HEK293 (cell line): Measurements from ENCODE around the gene ME3.

ENCODE experiments used
- CTCF ChIA-PET: fragments of 350-600 bp; formaldehyde crosslinking; extraction: SDS; loops from one replicate; lab custom pipeline; 2021; ENCODE audit warnings: antibody characterized with exemption; lab: Yijun Ruan, JAX
- POLR2A ChIA-PET: fragments of 300-600 bp; formaldehyde crosslinking; extraction: SDS; loops from one replicate; lab custom pipeline; 2020; ENCODE audit warnings: antibody characterized with exemption, inconsistent platforms; lab: Yijun Ruan, JAX
- H3K27ac ChIP-seq: fragments of 200-500 bp; sonication (Bioruptor generic); 2 replicates; pipeline ENCODE4 v1.5.1; 2014; ENCODE audit warnings: low read depth, low read length, control low read depth, inconsistent platforms; ENCODE audit errors: extremely low read depth
- H3K36me3 ChIP-seq, 2 experiments: fragments of 200-500 bp in 1 of 2; sonication (Bioruptor generic) in 1 of 2; 1 replicate in 1 of 2; 2 replicates in 1 of 2; pipeline ENCODE4 v1.5.1; 2014 to 2017; ENCODE audit warnings: inconsistent platforms in 2 of 2, low read length in 2 of 2; ENCODE audit not compliant: control insufficient read depth in 2 of 2, insufficient read depth in 1 of 2
- H3K4me1 ChIP-seq: fragments of 200-500 bp; sonication (Bioruptor generic); 2 replicates; pipeline ENCODE4 v1.5.1; 2014; ENCODE audit warnings: mild to moderate bottlenecking, low read length, inconsistent platforms; ENCODE audit not compliant: control insufficient read depth, insufficient read depth
- H3K4me3 ChIP-seq: 2 replicates; pipeline ENCODE4 v1.5.1; 2011; ENCODE audit warnings: low read depth, mild to moderate bottlenecking, control low read depth, low read length, moderate library complexity
- H3K9me3 ChIP-seq: fragments of 200-500 bp; sonication (Bioruptor generic); 2 replicates; pipeline ENCODE4 v1.5.1; 2014; ENCODE audit warnings: low read depth, low read length, inconsistent platforms; ENCODE audit not compliant: control insufficient read depth, insufficient read depth
- BCL6B ChIP-seq: fragments of 450-650 bp; formaldehyde crosslinking; IDR thresholded peaks from 2 replicates; pipeline ENCODE4 v1.5.1; 2017; ENCODE audit warnings: missing biosample characterization, missing genetic modification characterization
- FEZF1 ChIP-seq: fragments of 450-650 bp; formaldehyde crosslinking; IDR thresholded peaks from 2 replicates; pipeline ENCODE4 v1.5.1; 2016; ENCODE audit warnings: missing biosample characterization, missing genetic modification characterization
- SP3 ChIP-seq: fragments of 450-650 bp; formaldehyde crosslinking; IDR thresholded peaks from 2 replicates; pipeline ENCODE4 v1.5.1; 2016; ENCODE audit warnings: missing biosample characterization, missing genetic modification characterization
- ZBTB26 ChIP-seq: fragments of 450-650 bp; formaldehyde crosslinking; optimal IDR thresholded peaks from 2 replicates; pipeline ENCODE3; 2016; ENCODE audit warnings: missing biosample characterization, mild to moderate bottlenecking, missing genetic modification characterization
- ZBTB7A ChIP-seq: fragments of 450-650 bp; formaldehyde crosslinking; IDR thresholded peaks from 2 replicates; pipeline ENCODE4 v1.5.1; 2016; ENCODE audit warnings: low read depth, missing biosample characterization, missing genetic modification characterization
- ZNF24 ChIP-seq: fragments of 450-650 bp; formaldehyde crosslinking; IDR thresholded peaks from 2 replicates; pipeline ENCODE4 v1.5.1; 2016; ENCODE audit warnings: missing biosample characterization, missing genetic modification characterization
- ZNF335 ChIP-seq: fragments of 450-650 bp; formaldehyde crosslinking; conservative IDR thresholded peaks from 2 replicates; pipeline ENCODE4 v1.5.1; 2016; ENCODE audit warnings: missing biosample characterization, missing genetic modification characterization
- ZNF391 ChIP-seq: fragments of 450-650 bp; formaldehyde crosslinking; IDR thresholded peaks from 2 replicates; pipeline ENCODE4 v1.5.1; 2016; ENCODE audit warnings: low read depth, missing biosample characterization, missing genetic modification characterization, borderline replicate concordance
- ZNF473 ChIP-seq: fragments of 450-650 bp; formaldehyde crosslinking; IDR thresholded peaks from 2 replicates; pipeline ENCODE4 v1.5.1; 2017; ENCODE audit warnings: missing biosample characterization, missing genetic modification characterization
- ZNF548 ChIP-seq: fragments of 450-650 bp; formaldehyde crosslinking; IDR thresholded peaks from 2 replicates; pipeline ENCODE4 v1.5.1; 2016; ENCODE audit warnings: missing biosample characterization, missing genetic modification characterization
- ZNF585B ChIP-seq: fragments of 450-650 bp; formaldehyde crosslinking; IDR thresholded peaks from 2 replicates; pipeline ENCODE4 v1.5.1; 2016; ENCODE audit warnings: missing biosample characterization, missing genetic modification characterization
- ZNF624 ChIP-seq: fragments of 450-650 bp; formaldehyde crosslinking; IDR thresholded peaks from 2 replicates; pipeline ENCODE4 v1.5.1; 2017; ENCODE audit warnings: missing biosample characterization, missing genetic modification characterization
- ZNF654 ChIP-seq: fragments of 450-650 bp; formaldehyde crosslinking; IDR thresholded peaks from 2 replicates; pipeline ENCODE4 v1.5.1; 2016; ENCODE audit warnings: low read depth, missing biosample characterization, missing genetic modification characterization
- ZNF707 ChIP-seq: fragments of 450-650 bp; formaldehyde crosslinking; IDR thresholded peaks from 2 replicates; pipeline ENCODE4 v1.5.1; 2016; ENCODE audit warnings: missing biosample characterization, missing genetic modification characterization
- ZSCAN30 ChIP-seq: fragments of 450-650 bp; IDR thresholded peaks from 2 replicates; pipeline ENCODE4 v1.5.1; 2018; ENCODE audit warnings: missing biosample characterization, mild to moderate bottlenecking, missing genetic modification characterization, moderate library complexity
- TF ChIP-seq, protein P1 (sequence below): fragments of 450-650 bp; formaldehyde crosslinking; IDR thresholded peaks from 2 replicates; pipeline ENCODE4 v1.5.1; 2016; ENCODE audit warnings: missing biosample characterization, missing genetic modification characterization
- TF ChIP-seq, protein P2 (sequence below): fragments of 450-650 bp; IDR thresholded peaks from 2 replicates; pipeline ENCODE4 v1.5.1; 2018; ENCODE audit warnings: missing biosample characterization, missing genetic modification characterization
- TF ChIP-seq, protein P3 (sequence below): fragments of 450-650 bp; formaldehyde crosslinking; conservative IDR thresholded peaks from 2 replicates; pipeline ENCODE4 v1.5.1; 2016; ENCODE audit warnings: low read depth, missing biosample characterization, missing genetic modification characterization

Gene ME3

GRCh38 chr11:86507249-86507845 lies 165.1 kb downstream of the ME3 start (continued):
- TF ChIP-seq BCL6B (tag by site-specific recombination): no peak
- no peak for TF ChIP-seq ZSCAN30 (tag by site-specific recombination)
- no peak for TF ChIP-seq SP3 (tag by site-specific recombination)
- no peak for TF ChIP-seq ZNF335 (tag by site-specific recombination)

- H3K4me3 ChIP-seq: no peak overlapping the region
- H3K36me3 ChIP-seq: no peaks in the 10 kb centered on the region
- CTCF ChIA-PET: interaction anchor here (0.9 to 1.8 kb wide), 2 partner anchors 8 to 41 kb away, joined by 3 to 13 read pairs; no protein-coding TSS in a partner anchor
- POLR2A ChIA-PET: no interaction called here
- H3K27ac ChIP-seq: no peak overlapping the region
- no peaks in the 10 kb centered on the region for H3K4me1 ChIP-seq
- TF ChIP-seq ZNF585B (tag by site-specific recombination) (no peak), ZNF707 (tag by site-specific recombination) (no peak), FEZF1 (tag by site-specific recombination) (no peak), ZBTB26 (tag by site-specific recombination) (no peak), ZNF473 (tag by site-specific recombination) (no peak), ZNF24 (tag by site-specific recombination) (no peak), ZNF654 (tag by site-specific recombination) (no peak), ZNF391 (tag by site-specific recombination) (no peak), ZNF548 (no peak), ZNF624 (no peak), ZBTB7A (no peak)
- TF ChIP-seq, protein P1, sequence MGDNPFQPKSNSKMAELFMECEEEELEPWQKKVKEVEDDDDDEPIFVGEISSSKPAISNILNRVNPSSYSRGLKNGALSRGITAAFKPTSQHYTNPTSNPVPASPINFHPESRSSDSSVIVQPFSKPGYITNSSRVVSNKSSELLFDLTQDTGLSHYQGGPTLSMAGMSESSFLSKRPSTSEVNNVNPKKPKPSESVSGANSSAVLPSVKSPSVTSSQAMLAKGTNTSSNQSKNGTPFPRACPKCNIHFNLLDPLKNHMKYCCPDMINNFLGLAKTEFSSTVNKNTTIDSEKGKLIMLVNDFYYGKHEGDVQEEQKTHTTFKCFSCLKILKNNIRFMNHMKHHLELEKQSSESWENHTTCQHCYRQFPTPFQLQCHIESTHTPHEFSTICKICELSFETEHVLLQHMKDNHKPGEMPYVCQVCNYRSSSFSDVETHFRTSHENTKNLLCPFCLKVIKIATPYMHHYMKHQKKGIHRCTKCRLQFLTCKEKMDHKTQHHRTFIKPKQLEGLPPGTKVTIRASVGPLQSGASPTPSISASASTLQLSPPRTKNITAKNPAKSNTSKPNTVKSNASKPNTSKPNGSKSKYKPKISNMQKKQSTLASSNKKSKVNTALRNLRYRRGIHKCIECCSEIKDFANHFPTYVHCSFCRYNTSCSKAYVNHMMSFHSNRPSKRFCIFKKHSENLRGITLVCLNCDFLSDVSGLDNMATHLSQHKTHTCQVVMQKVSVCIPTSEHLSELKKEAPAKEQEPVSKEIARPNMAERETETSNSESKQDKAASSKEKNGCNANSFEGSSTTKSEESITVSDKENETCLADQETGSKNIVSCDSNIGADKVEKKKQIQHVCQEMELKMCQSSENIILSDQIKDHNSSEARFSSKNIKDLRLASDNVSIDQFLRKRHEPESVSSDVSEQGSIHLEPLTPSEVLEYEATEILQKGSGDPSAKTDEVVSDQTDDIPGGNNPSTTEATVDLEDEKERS (tag by site-specific recombination): no peak
- TF ChIP-seq, protein P2, sequence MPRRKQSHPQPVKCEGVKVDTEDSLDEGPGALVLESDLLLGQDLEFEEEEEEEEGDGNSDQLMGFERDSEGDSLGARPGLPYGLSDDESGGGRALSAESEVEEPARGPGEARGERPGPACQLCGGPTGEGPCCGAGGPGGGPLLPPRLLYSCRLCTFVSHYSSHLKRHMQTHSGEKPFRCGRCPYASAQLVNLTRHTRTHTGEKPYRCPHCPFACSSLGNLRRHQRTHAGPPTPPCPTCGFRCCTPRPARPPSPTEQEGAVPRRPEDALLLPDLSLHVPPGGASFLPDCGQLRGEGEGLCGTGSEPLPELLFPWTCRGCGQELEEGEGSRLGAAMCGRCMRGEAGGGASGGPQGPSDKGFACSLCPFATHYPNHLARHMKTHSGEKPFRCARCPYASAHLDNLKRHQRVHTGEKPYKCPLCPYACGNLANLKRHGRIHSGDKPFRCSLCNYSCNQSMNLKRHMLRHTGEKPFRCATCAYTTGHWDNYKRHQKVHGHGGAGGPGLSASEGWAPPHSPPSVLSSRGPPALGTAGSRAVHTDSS (tag by site-specific recombination): no peak
- TF ChIP-seq, protein P3, sequence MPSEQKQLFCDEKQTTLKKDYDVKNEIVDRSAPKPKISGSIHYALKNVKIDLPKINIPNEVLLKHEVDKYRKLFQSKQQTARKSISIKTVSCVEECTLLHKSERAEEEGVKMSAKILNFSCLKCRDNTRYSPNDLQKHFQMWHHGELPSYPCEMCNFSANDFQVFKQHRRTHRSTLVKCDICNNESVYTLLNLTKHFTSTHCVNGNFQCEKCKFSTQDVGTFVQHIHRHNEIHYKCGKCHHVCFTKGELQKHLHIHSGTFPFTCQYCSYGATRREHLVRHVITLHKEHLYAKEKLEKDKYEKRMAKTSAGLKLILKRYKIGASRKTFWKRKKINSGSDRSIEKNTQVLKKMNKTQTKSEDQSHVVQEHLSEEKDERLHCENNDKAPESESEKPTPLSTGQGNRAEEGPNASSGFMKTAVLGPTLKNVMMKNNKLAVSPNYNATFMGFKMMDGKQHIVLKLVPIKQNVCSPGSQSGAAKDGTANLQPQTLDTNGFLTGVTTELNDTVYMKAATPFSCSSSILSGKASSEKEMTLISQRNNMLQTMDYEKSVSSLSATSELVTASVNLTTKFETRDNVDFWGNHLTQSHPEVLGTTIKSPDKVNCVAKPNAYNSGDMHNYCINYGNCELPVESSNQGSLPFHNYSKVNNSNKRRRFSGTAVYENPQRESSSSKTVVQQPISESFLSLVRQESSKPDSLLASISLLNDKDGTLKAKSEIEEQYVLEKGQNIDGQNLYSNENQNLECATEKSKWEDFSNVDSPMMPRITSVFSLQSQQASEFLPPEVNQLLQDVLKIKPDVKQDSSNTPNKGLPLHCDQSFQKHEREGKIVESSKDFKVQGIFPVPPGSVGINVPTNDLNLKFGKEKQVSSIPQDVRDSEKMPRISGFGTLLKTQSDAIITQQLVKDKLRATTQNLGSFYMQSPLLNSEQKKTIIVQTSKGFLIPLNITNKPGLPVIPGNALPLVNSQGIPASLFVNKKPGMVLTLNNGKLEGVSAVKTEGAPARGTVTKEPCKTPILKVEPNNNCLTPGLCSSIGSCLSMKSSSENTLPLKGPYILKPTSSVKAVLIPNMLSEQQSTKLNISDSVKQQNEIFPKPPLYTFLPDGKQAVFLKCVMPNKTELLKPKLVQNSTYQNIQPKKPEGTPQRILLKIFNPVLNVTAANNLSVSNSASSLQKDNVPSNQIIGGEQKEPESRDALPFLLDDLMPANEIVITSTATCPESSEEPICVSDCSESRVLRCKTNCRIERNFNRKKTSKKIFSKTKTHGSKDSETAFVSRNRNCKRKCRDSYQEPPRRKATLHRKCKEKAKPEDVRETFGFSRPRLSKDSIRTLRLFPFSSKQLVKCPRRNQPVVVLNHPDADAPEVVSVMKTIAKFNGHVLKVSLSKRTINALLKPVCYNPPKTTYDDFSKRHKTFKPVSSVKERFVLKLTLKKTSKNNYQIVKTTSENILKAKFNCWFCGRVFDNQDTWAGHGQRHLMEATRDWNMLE: no peak
- H3K9me3 ChIP-seq: no peaks in the 10 kb centered on the region
These were observed 166.2 kb downstream of the ME3 start for GRCh38 chr11:86506235-86506634.
